Osteoblast (primary cell): ENCODE data around the gene SSPN. TPM values are rescaled to one million over a fixed set of nuclear protein-coding genes. Genes with fewer than 3 reads are reported as not detected.

Experiments
- DNase-seq: peaks from one replicate; pipeline ENCODE4 v3.0.0; 2011; ENCODE audit warnings: low spot score, mixed read lengths; ENCODE audit not compliant: insufficient read length; ENCODE audit errors: missing footprints
- H2AFZ ChIP-seq: 2 replicates; pipeline ENCODE4 v1.6.0; 2011; ENCODE audit warnings: mild to moderate bottlenecking, low read length
- H3K27ac ChIP-seq: 2 replicates; pipeline ENCODE4 v1.5.1; 2011; ENCODE audit warnings: mild to moderate bottlenecking, low read depth, low read length, moderate library complexity
- H3K27me3 ChIP-seq: 2 replicates; pipeline ENCODE4 v1.6.0; 2012; ENCODE audit warnings: mild to moderate bottlenecking, control low read depth, inconsistent platforms, low read length, moderate library complexity; ENCODE audit not compliant: insufficient read depth
- H3K36me3 ChIP-seq: 2 replicates; pipeline ENCODE4 v1.5.1; 2011; ENCODE audit warnings: mild to moderate bottlenecking, low read length, control low read depth, moderate library complexity; ENCODE audit not compliant: insufficient read depth
- H3K4me1 ChIP-seq: 2 replicates; pipeline ENCODE4 v1.5.1; 2011; ENCODE audit warnings: mild to moderate bottlenecking, low read length, control low read depth, moderate library complexity; ENCODE audit not compliant: insufficient read depth
- H3K4me2 ChIP-seq: 2 replicates; pipeline ENCODE4 v1.6.0; 2011; ENCODE audit warnings: mild to moderate bottlenecking, low read length; ENCODE audit not compliant: insufficient read depth
- H3K4me3 ChIP-seq: fragments of 200-600 bp; sonication (generic); 3 replicates; pipeline ENCODE4 v1.5.1; 2012; ENCODE audit warnings: mild to moderate bottlenecking, low read length, inconsistent platforms; ENCODE audit not compliant: insufficient read depth
- H3K79me2 ChIP-seq: 2 replicates; pipeline ENCODE4 v1.6.0; 2012; ENCODE audit warnings: mild to moderate bottlenecking, low read length, control low read depth, inconsistent platforms; ENCODE audit not compliant: insufficient read depth
- H3K9me3 ChIP-seq: 2 replicates; pipeline ENCODE4 v1.5.1; 2011; ENCODE audit warnings: low read depth, low read length, control low read depth
- H4K20me1 ChIP-seq: 2 replicates; pipeline ENCODE4 v1.6.0; 2012; ENCODE audit warnings: mild to moderate bottlenecking, low read length, control low read depth; ENCODE audit not compliant: insufficient read depth
- CTCF ChIP-seq: IDR thresholded peaks from 2 replicates; pipeline ENCODE4 v1.5.1; 2011; ENCODE audit warnings: mild to moderate bottlenecking, low read depth, low read length, moderate library complexity; ENCODE audit errors: extremely low read depth
- total RNA-seq: library from RNA; depleted of rRNA; stranded (reverse); fragments of >200 nt; gene quantifications from 2 replicates; pipeline ENCODE4 v1.2.3, GENCODE V29; 2012

Gene SSPN
- total RNA-seq, 1 donor: 9.8 TPM

GRCh38 chr12:26246483-26247164 lies 51.3 kb downstream of the SSPN start:
- Histone ChIP-seq H3K4me1 (peaks cover 4% of the 10 kb centered on the region), H3K79me2 (no peaks in the 10 kb centered on the region), H3K4me3 (no peak overlapping the region), H3K27me3 (no peaks in the 10 kb centered on the region), H3K9me3 (peaks cover 3% of the 10 kb centered on the region), H2AFZ (no peak overlapping the region), H3K27ac (no peak overlapping the region), H3K4me2 (no peak overlapping the region), H4K20me1 (no peaks in the 10 kb centered on the region), H3K36me3 (no peaks in the 10 kb centered on the region)
- TF ChIP-seq CTCF: no peak
- no peak for DNase-seq

- no peaks in the 10 kb centered on the region for H3K36me3 ChIP-seq
Measured at GRCh38 chr12:26247873-26248272, 52.5 kb downstream of the SSPN start.

GRCh38 chr12:26250801-26251200 lies 55.4 kb downstream of the SSPN start:
- Histone ChIP-seq H3K4me2 (no peak overlapping the region), H3K27me3 (no peaks in the 10 kb centered on the region), H3K4me1 (peaks cover 9% of the 10 kb centered on the region), H3K4me3 (no peak overlapping the region), H2AFZ (no peak overlapping the region), H4K20me1 (no peaks in the 10 kb centered on the region), H3K27ac (no peak overlapping the region), H3K36me3 (no peaks in the 10 kb centered on the region), H3K79me2 (no peaks in the 10 kb centered on the region), H3K9me3 (peaks cover 3% of the 10 kb centered on the region)
- DNase-seq: no peak
- no peak for TF ChIP-seq CTCF

More at GRCh38 chr12:26247873-26248272, 52.5 kb downstream of the SSPN start:
- TF ChIP-seq CTCF: no peak
- no peak for DNase-seq
- H3K27ac ChIP-seq: no peak overlapping the region
- H2AFZ ChIP-seq: peak overlapping the region; percentile 82
- H3K4me3 ChIP-seq: peak overlapping the region; percentile 37
- peaks cover 9% of the 10 kb centered on the region for H3K4me1 ChIP-seq
- no peaks in the 10 kb centered on the region for H3K79me2 ChIP-seq
- no peaks in the 10 kb centered on the region for H4K20me1 ChIP-seq
- peak overlapping the region; percentile 73 for H3K4me2 ChIP-seq
- H3K9me3 ChIP-seq: peaks cover 3% of the 10 kb centered on the region
- H3K27me3 ChIP-seq: no peaks in the 10 kb centered on the region

GRCh38 chr12:26251600-26251999 lies 56.2 kb downstream of the SSPN start:
- Histone ChIP-seq H2AFZ (peak overlapping the region; percentile 24), H3K79me2 (no peaks in the 10 kb centered on the region), H3K4me2 (peak overlapping the region; percentile 34), H3K36me3 (no peaks in the 10 kb centered on the region), H3K9me3 (peaks cover 5% of the 10 kb centered on the region), H3K27ac (no peak overlapping the region), H3K27me3 (no peaks in the 10 kb centered on the region), H3K4me1 (peaks cover 9% of the 10 kb centered on the region), H4K20me1 (no peaks in the 10 kb centered on the region), H3K4me3 (no peak overlapping the region)
- no peak for TF ChIP-seq CTCF
- DNase-seq: no peak
